Ectodermal cell (in vitro differentiated cells): ENCODE measurements around the gene TACR1.

Experiments used
- H3K27ac ChIP-seq: 2 replicates; pipeline ENCODE4 v1.7.0; 2013; ENCODE audit warnings: mild to moderate bottlenecking, low read depth, low read length; ENCODE audit not compliant: insufficient read depth, poor library complexity, severe bottlenecking
- H3K27me3 ChIP-seq: 2 replicates; pipeline ENCODE4 v1.7.0; 2013; ENCODE audit warnings: mild to moderate bottlenecking, low read length; ENCODE audit not compliant: insufficient read depth, control insufficient read depth, poor library complexity, severe bottlenecking
- H3K36me3 ChIP-seq: one replicate; pipeline ENCODE4 v1.7.0; 2013; ENCODE audit warnings: low read length; ENCODE audit not compliant: control insufficient read depth, insufficient read depth
- H3K4me1 ChIP-seq: one replicate; pipeline ENCODE4 v1.7.0; 2013; ENCODE audit warnings: low read length; ENCODE audit not compliant: control insufficient read depth, insufficient read depth
- H3K4me3 ChIP-seq: 2 replicates; pipeline ENCODE4 v1.7.0; 2013; ENCODE audit warnings: low read depth, low read length, control low read depth; ENCODE audit not compliant: insufficient read depth
- H3K9me3 ChIP-seq: 2 replicates; pipeline ENCODE4 v1.7.0; 2013; ENCODE audit warnings: mild to moderate bottlenecking, low read length, moderate library complexity; ENCODE audit not compliant: control insufficient read depth
- WGBS, 2 experiments: methylation state at CpG; one replicate each; pipeline ENCODE4 v1.1.7; 2013; ENCODE audit warnings: missing lambda C conversion rate in 2 of 2; 5-methylcytosine and 5-hydroxymethylcytosine counted together

Gene TACR1

GRCh38 chr2:75041731-75042600, 157.4 kb downstream of the TACR1 start:
- WGBS, 2 experiments: 91 to 94% methylated on average over 7 of the region's 7 CpGs
- Histone ChIP-seq H3K4me1 (no peaks in the 10 kb centered on the region), H3K9me3 (no peaks in the 10 kb centered on the region), H3K36me3 (no peaks in the 10 kb centered on the region), H3K27ac (no peak overlapping the region), H3K4me3 (no peak overlapping the region), H3K27me3 (no peaks in the 10 kb centered on the region)

DNA sequence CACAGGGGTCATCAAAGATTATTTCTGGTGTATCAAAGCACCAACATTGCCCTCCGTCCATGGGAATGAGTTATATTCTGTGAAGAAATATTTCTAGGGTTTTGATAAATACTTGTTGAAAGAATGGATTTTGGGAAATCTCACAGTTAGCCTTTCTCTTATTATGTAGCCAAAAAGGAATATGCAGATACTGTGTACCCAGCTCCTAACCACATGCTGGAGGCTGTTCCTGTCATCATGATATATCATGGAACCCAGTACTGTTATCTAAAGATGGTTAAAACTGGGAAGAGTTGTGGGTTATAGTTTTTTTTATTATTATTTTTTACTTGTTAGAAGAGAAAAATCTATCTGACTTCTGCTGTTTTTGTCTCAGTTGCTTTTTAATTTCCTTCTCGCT, 158.1 kb downstream of the TACR1 start:
- Histone ChIP-seq H3K9me3 (no peaks in the 10 kb centered on the region), H3K4me3 (no peak overlapping the region), H3K27ac (no peak overlapping the region), H3K36me3 (no peaks in the 10 kb centered on the region), H3K27me3 (no peaks in the 10 kb centered on the region), H3K4me1 (no peaks in the 10 kb centered on the region)
- 86 to 100% methylated on average over 1 to 2 of the region's 2 CpGs for WGBS, 2 experiments

- 89% methylated on average over 1 of the region's 3 CpGs; no CpG with 5 or more reads in 1 of the 2 experiments for WGBS, 2 experiments
- no peaks in the 10 kb centered on the region for H3K9me3 ChIP-seq
- H3K4me3 ChIP-seq: no peak overlapping the region
- H3K4me1 ChIP-seq: no peaks in the 10 kb centered on the region
- no peaks in the 10 kb centered on the region for H3K36me3 ChIP-seq
- no peaks in the 10 kb centered on the region for H3K27me3 ChIP-seq
- H3K27ac ChIP-seq: no peak overlapping the region
Observed at GRCh38 chr2:75035444-75036353, 163.6 kb downstream of the TACR1 start.

GRCh38 chr2:75033516-75033915, 165.8 kb downstream of the TACR1 start:
- Histone ChIP-seq H3K4me1 (no peaks in the 10 kb centered on the region), H3K27me3 (no peaks in the 10 kb centered on the region), H3K36me3 (no peaks in the 10 kb centered on the region), H3K27ac (no peak overlapping the region), H3K4me3 (no peak overlapping the region), H3K9me3 (no peaks in the 10 kb centered on the region)
- WGBS, 2 experiments: 89 to 95% methylated on average over 2 of the region's 2 CpGs

GRCh38 chr2:75031906-75032803, 167.2 kb downstream of the TACR1 start:
- H3K27me3 ChIP-seq: no peaks in the 10 kb centered on the region
- H3K4me1 ChIP-seq: no peaks in the 10 kb centered on the region

DNA sequence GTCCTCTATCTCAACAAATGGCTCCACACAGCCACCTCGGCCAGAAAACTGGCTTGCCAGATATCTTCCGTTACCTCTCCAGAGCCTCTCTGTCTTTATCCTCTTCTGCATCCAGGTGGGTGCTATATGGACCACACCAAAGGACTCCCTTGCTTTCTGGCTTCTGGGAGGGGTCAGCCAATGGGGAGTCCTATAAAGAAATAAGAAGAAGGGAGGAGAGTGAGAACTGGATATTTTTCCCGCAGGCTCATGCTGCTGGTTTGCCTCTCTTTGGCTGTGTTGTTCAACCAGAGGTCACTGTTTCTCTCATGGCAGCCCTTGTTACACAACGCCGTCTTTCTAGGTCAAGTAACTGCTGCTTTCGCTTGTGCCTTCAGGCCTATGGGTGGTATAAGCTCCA, 168.1 kb downstream of the TACR1 start:
- Histone ChIP-seq H3K4me3 (no peak overlapping the region), H3K36me3 (no peaks in the 10 kb centered on the region), H3K27ac (no peak overlapping the region), H3K27me3 (no peaks in the 10 kb centered on the region), H3K4me1 (no peaks in the 10 kb centered on the region), H3K9me3 (no peaks in the 10 kb centered on the region)
- 92 to 95% methylated on average over 6 of the region's 6 CpGs for WGBS, 2 experiments

More at GRCh38 chr2:75031906-75032803, 167.2 kb downstream of the TACR1 start:
- 95 to 98% methylated on average over 5 of the region's 5 CpGs for WGBS, 2 experiments
- Histone ChIP-seq H3K9me3 (no peaks in the 10 kb centered on the region), H3K36me3 (no peaks in the 10 kb centered on the region), H3K4me3 (no peak overlapping the region), H3K27ac (no peak overlapping the region)

GRCh38 chr2:75030218-75031009, 168.9 kb downstream of the TACR1 start:
- no peaks in the 10 kb centered on the region for H3K36me3 ChIP-seq
- H3K4me3 ChIP-seq: no peak overlapping the region
- WGBS, 2 experiments: 84 to 90% methylated on average over 3 of the region's 3 CpGs
- H3K9me3 ChIP-seq: no peaks in the 10 kb centered on the region
- no peaks in the 10 kb centered on the region for H3K4me1 ChIP-seq
- no peak overlapping the region for H3K27ac ChIP-seq
- H3K27me3 ChIP-seq: no peaks in the 10 kb centered on the region

- H3K27ac ChIP-seq: no peak overlapping the region
- H3K36me3 ChIP-seq: no peaks in the 10 kb centered on the region
- H3K27me3 ChIP-seq: no peaks in the 10 kb centered on the region
- 90 to 92% methylated on average over 2 of the region's 2 CpGs for WGBS, 2 experiments
- no peak overlapping the region for H3K4me3 ChIP-seq
- H3K4me1 ChIP-seq: peaks cover 6% of the 10 kb centered on the region
- H3K9me3 ChIP-seq: no peaks in the 10 kb centered on the region
Observed at GRCh38 chr2:75027886-75028285, 171.4 kb downstream of the TACR1 start.
